ENCODE data around the gene CCDC24.

Gene CCDC24

GRCh38 chr1:44021156-44021555 lies 29.8 kb downstream of the CCDC24 start:
- no peaks in the 10 kb centered on the region for H3K36me3 ChIP-seq (ENCODE audit: control insufficient read depth, insufficient read depth, low read length)
- no peak overlapping the region for H3K27ac ChIP-seq (ENCODE audit: low read depth, low read length)
- no peak overlapping the region for H2BK5ac ChIP-seq (ENCODE audit: low read length)
- H4K8ac ChIP-seq (ENCODE audit: low read depth, low read length), result no peak overlapping the region
- no CpG with 5 or more reads among the region's 8 CpGs for WGBS (ENCODE audit: extremely low coverage, insufficient coverage, low lambda C conversion rate)
- H3K4ac ChIP-seq (ENCODE audit: low read depth, low read length), result no peak overlapping the region
- no peak overlapping the region for H3K9ac ChIP-seq (ENCODE audit: low read length)
- H3K27me3 ChIP-seq (ENCODE audit: insufficient read depth, low read length, poor library complexity), result no peaks in the 10 kb centered on the region
- no peak overlapping the region for H3K23ac ChIP-seq (ENCODE audit: low read length)
- H4K5ac ChIP-seq (ENCODE audit: low read length), result no peak overlapping the region
- H3K18ac ChIP-seq (ENCODE audit: low read length), result no peak overlapping the region
- H2AK5ac ChIP-seq (ENCODE audit: low read length), result no peak overlapping the region
- H3K56ac ChIP-seq (ENCODE audit: low read length), result no peak overlapping the region
- H3K4me1 ChIP-seq (ENCODE audit: control insufficient read depth, low read depth, low read length), result peaks cover 2% of the 10 kb centered on the region
- DNase-seq, result no peak
- no peak overlapping the region for H3K4me3 ChIP-seq (ENCODE audit: low read length)
- no peak overlapping the region for H3K4me2 ChIP-seq (ENCODE audit: low read length)
- peaks cover 2% of the 10 kb centered on the region for H3K79me1 ChIP-seq (ENCODE audit: low read length)
- H2BK15ac ChIP-seq (replicated peaks; ENCODE audit: low read depth), result no peak overlapping the region
- no peaks in the 10 kb centered on the region for H3K79me2 ChIP-seq (ENCODE audit: control insufficient read depth, insufficient read depth, low read length)
- H2BK120ac ChIP-seq (ENCODE audit: low read depth, low read length), result no peak overlapping the region

GRCh38 chr1:44021581-44022321 lies 30.4 kb downstream of the CCDC24 start:
- Histone ChIP-seq H3K9ac (ENCODE audit: low read length) (no peak overlapping the region), H3K27me3 (ENCODE audit: insufficient read depth, low read length, poor library complexity) (no peaks in the 10 kb centered on the region), H2BK5ac (ENCODE audit: low read length) (no peak overlapping the region), H2BK15ac (replicated peaks; ENCODE audit: low read depth) (no peak overlapping the region), H3K4me2 (ENCODE audit: low read length) (no peak overlapping the region), H3K23ac (ENCODE audit: low read length) (no peak overlapping the region), H3K4ac (ENCODE audit: low read depth, low read length) (no peak overlapping the region), H4K5ac (ENCODE audit: low read length) (no peak overlapping the region), H3K56ac (ENCODE audit: low read length) (no peak overlapping the region), H3K4me3 (ENCODE audit: low read length) (no peak overlapping the region), H3K79me1 (ENCODE audit: low read length) (peaks cover 4% of the 10 kb centered on the region), H4K8ac (ENCODE audit: low read depth, low read length) (no peak overlapping the region), H3K27ac (ENCODE audit: low read depth, low read length) (no peak overlapping the region), H3K4me1 (ENCODE audit: control insufficient read depth, low read depth, low read length) (peaks cover 2% of the 10 kb centered on the region), H2BK120ac (ENCODE audit: low read depth, low read length) (no peak overlapping the region), H3K79me2 (ENCODE audit: control insufficient read depth, insufficient read depth, low read length) (peaks cover 2% of the 10 kb centered on the region), H3K18ac (ENCODE audit: low read length) (no peak overlapping the region), H3K36me3 (ENCODE audit: control insufficient read depth, insufficient read depth, low read length) (no peaks in the 10 kb centered on the region), H2AK5ac (ENCODE audit: low read length) (no peak overlapping the region)
- no CpG with 5 or more reads among the region's 10 CpGs for WGBS (ENCODE audit: extremely low coverage, insufficient coverage, low lambda C conversion rate)
- no peak for DNase-seq

DNA sequence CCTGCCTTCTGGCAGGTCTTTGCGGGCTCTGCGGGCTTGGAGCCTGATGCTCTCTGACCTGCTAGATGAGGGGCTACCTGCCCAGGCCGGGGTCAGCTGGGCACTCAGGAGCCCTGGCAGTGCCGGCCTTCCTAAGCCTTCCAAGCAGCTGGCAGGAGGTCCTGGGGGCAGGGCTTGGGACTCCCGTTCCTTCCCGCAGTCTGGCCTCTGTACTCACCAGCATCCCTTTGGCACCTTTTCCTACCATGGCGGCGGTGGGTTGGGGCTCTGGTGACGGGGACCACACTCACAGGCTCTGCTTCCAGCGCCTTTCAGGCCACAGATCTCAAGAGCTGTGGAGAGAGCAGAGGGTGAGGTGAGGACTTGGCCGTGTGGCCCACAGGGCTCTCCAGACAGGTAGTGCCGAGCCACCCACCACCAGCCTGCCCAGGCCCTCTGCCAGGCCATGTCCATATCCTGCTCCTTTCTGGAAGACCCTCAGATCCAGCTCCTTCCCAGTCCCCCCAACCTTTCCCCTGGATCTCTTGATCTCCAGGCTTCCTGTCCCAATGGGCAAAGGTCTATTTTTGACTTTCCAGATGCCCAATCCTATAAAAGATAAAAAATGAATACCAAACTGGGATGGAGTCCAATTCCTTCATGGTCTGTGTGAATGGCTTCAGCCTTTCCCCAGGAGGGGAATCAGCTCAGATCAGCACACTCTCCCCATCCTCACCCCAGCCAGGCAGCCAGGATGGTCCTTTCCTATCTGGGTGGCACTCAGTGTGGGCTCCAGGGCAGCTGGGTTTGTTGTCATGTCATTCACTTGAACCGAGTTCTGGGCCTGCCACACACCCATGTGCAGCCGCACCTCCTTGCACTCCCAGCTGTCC lies 32.9 kb downstream of the CCDC24 start:
- Histone ChIP-seq H3K4ac (ENCODE audit: low read depth, low read length) (no peak overlapping the region), H3K79me2 (ENCODE audit: control insufficient read depth, insufficient read depth, low read length) (peaks cover 5% of the 10 kb centered on the region), H3K79me1 (ENCODE audit: low read length) (peaks cover 16% of the 10 kb centered on the region), H2BK5ac (ENCODE audit: low read length) (no peak overlapping the region), H3K27me3 (ENCODE audit: insufficient read depth, low read length, poor library complexity) (no peaks in the 10 kb centered on the region), H3K18ac (ENCODE audit: low read length) (no peak overlapping the region), H3K4me1 (ENCODE audit: control insufficient read depth, low read depth, low read length) (peaks cover 3% of the 10 kb centered on the region), H3K4me3 (ENCODE audit: low read length) (no peak overlapping the region), H4K5ac (ENCODE audit: low read length) (no peak overlapping the region), H3K27ac (ENCODE audit: low read depth, low read length) (no peak overlapping the region), H2BK120ac (ENCODE audit: low read depth, low read length) (no peak overlapping the region), H3K4me2 (ENCODE audit: low read length) (no peak overlapping the region), H4K8ac (ENCODE audit: low read depth, low read length) (no peak overlapping the region), H3K56ac (ENCODE audit: low read length) (no peak overlapping the region), H2AK5ac (ENCODE audit: low read length) (no peak overlapping the region), H2BK15ac (replicated peaks; ENCODE audit: low read depth) (no peak overlapping the region), H3K23ac (ENCODE audit: low read length) (no peak overlapping the region), H3K36me3 (ENCODE audit: control insufficient read depth, insufficient read depth, low read length) (no peaks in the 10 kb centered on the region), H3K9ac (ENCODE audit: low read length) (no peak overlapping the region)
- WGBS (ENCODE audit: extremely low coverage, insufficient coverage, low lambda C conversion rate), result no CpG with 5 or more reads among the region's 14 CpGs
- DNase-seq, result no peak

DNA sequence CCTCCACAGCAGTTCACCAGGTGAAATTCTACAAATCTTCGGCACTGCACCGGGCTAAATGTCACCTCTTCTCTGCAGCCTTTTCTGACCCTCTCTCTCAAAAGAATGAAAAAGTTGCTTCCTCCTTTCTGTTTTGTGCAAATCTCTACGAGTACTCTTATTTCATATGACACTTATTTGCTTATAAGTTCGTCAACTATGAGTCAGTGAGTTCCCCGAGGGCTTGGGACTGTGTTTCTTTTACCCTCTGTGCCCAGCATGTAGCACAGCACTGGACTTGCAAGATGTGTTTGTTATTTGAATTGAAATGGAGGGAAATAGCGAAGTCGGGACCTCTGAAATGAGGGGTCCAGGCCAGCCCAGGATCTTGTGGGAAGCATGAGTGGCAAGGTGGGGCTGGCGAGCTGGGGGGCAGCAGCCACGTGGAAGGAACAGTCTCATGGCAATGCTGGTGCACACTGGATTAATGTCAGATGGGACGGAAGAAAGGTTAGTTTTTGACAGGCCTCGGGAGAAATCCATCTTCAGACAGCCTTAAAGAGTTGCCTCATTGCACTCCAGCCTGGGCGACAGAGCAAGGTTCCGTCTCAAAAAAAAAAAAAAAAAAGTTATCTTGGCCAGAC lies 33.6 kb downstream of the CCDC24 start:
- Histone ChIP-seq H3K4me1 (ENCODE audit: control insufficient read depth, low read depth, low read length) (peaks cover 5% of the 10 kb centered on the region), H4K5ac (ENCODE audit: low read length) (no peak overlapping the region), H3K9ac (ENCODE audit: low read length) (no peak overlapping the region), H2AK5ac (ENCODE audit: low read length) (no peak overlapping the region), H3K4me3 (ENCODE audit: low read length) (no peak overlapping the region), H4K8ac (ENCODE audit: low read depth, low read length) (no peak overlapping the region), H3K23ac (ENCODE audit: low read length) (no peak overlapping the region), H3K56ac (ENCODE audit: low read length) (no peak overlapping the region), H2BK15ac (replicated peaks; ENCODE audit: low read depth) (no peak overlapping the region), H3K27me3 (ENCODE audit: insufficient read depth, low read length, poor library complexity) (no peaks in the 10 kb centered on the region), H3K79me2 (ENCODE audit: control insufficient read depth, insufficient read depth, low read length) (peaks cover 5% of the 10 kb centered on the region), H2BK5ac (ENCODE audit: low read length) (no peak overlapping the region), H3K36me3 (ENCODE audit: control insufficient read depth, insufficient read depth, low read length) (no peaks in the 10 kb centered on the region), H3K4me2 (ENCODE audit: low read length) (no peak overlapping the region), H3K27ac (ENCODE audit: low read depth, low read length) (no peak overlapping the region), H2BK120ac (ENCODE audit: low read depth, low read length) (no peak overlapping the region), H3K79me1 (ENCODE audit: low read length) (peaks cover 16% of the 10 kb centered on the region), H3K18ac (ENCODE audit: low read length) (no peak overlapping the region), H3K4ac (ENCODE audit: low read depth, low read length) (no peak overlapping the region)
- WGBS (ENCODE audit: extremely low coverage, insufficient coverage, low lambda C conversion rate), result no CpG with 5 or more reads among the region's 13 CpGs
- DNase-seq, result no peak

DNA sequence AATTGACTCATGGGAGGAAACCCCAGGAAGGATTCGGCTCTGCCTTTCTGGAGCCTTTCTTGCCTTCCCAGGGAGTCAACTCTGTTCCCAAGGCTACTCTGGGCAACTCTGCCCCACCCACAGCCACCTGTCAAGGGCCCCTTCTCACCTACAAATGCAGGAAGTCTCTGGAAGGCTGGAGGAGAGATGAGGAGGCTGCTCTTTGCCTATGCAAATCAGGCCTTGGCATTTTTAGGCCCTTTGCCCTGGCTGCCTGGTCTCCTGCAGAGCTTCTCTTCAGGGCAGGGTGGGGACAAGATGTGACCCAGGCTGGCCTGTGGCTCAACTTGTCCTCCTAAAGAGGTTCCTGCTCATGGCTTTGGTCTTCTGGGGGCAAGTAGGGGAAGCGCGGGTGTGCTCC lies 34.4 kb downstream of the CCDC24 start:
- Histone ChIP-seq H3K27ac (ENCODE audit: low read depth, low read length) (no peak overlapping the region), H3K9ac (ENCODE audit: low read length) (no peak overlapping the region), H2BK120ac (ENCODE audit: low read depth, low read length) (no peak overlapping the region), H3K23ac (ENCODE audit: low read length) (no peak overlapping the region), H2BK15ac (replicated peaks; ENCODE audit: low read depth) (no peak overlapping the region), H4K5ac (ENCODE audit: low read length) (no peak overlapping the region), H3K79me1 (ENCODE audit: low read length) (peaks cover 16% of the 10 kb centered on the region), H3K4ac (ENCODE audit: low read depth, low read length) (no peak overlapping the region), H2AK5ac (ENCODE audit: low read length) (no peak overlapping the region), H3K18ac (ENCODE audit: low read length) (no peak overlapping the region), H3K4me1 (ENCODE audit: control insufficient read depth, low read depth, low read length) (peaks cover 5% of the 10 kb centered on the region), H3K79me2 (ENCODE audit: control insufficient read depth, insufficient read depth, low read length) (peaks cover 5% of the 10 kb centered on the region), H3K4me3 (ENCODE audit: low read length) (no peak overlapping the region), H3K36me3 (ENCODE audit: control insufficient read depth, insufficient read depth, low read length) (no peaks in the 10 kb centered on the region), H3K4me2 (ENCODE audit: low read length) (no peak overlapping the region), H4K8ac (ENCODE audit: low read depth, low read length) (no peak overlapping the region), H3K27me3 (ENCODE audit: insufficient read depth, low read length, poor library complexity) (no peaks in the 10 kb centered on the region), H3K56ac (ENCODE audit: low read length) (peak overlapping the region; percentile 42), H2BK5ac (ENCODE audit: low read length) (no peak overlapping the region)
- no peak for DNase-seq
- no CpG with 5 or more reads among the region's 3 CpGs for WGBS (ENCODE audit: extremely low coverage, insufficient coverage, low lambda C conversion rate)

Data from mesendoderm (in vitro differentiated cells).